Heart left ventricle (tissue), 16 donors: ENCODE measurements around the gene KCND3. TPM values are rescaled to one million over a fixed set of nuclear protein-coding genes. Genes with fewer than 3 reads are reported as not detected.

Source experiments
- ATAC-seq, 4 donors: fragments of 200-7000 bp; cut with Tn5 transposase; one replicate each; pipeline ENCODE4 v1.9.1; 2020 to 2022; ENCODE audit warnings: moderate library complexity in 4 of 4, mild to moderate bottlenecking in 3 of 4, moderate number of reproducible peaks in 1 of 4
- DNase-seq, 5 donors: peaks; one replicate each; pipeline ENCODE4 v3.0.0-alpha.2; 2020
- H3K27ac ChIP-seq, 12 donors: fragments of 200-600 bp; sonication (generic) in 4 of 12; one replicate each; pipeline versions ENCODE4 v1.5.0 to v1.8.0; 2016 to 2022; ENCODE audit warnings: mild to moderate bottlenecking in 2 of 12
- H3K27me3 ChIP-seq, 9 donors: fragments of 200-600 bp; sonication (generic) in 2 of 9; one replicate each; pipeline versions ENCODE4 v1.5.1 to v1.8.0; 2016 to 2022; ENCODE audit warnings: mild to moderate bottlenecking in 3 of 9
- H3K36me3 ChIP-seq, 9 donors: fragments of 200-600 bp; sonication (generic) in 2 of 9; one replicate each; pipeline versions ENCODE4 v1.5.0 to v1.8.0; 2018 to 2022; ENCODE audit warnings: mild to moderate bottlenecking in 2 of 9
- H3K4me1 ChIP-seq, 12 donors: fragments of 200-600 bp; sonication (generic) in 4 of 12; one replicate each; pipeline versions ENCODE4 v1.5.0 to v1.8.0; 2016 to 2022; ENCODE audit warnings: mild to moderate bottlenecking in 3 of 12
- H3K4me3 ChIP-seq, 12 donors: fragments of 200-600 bp; sonication (generic) in 4 of 12; one replicate each; pipeline versions ENCODE4 v1.5.0 to v1.8.0; 2017 to 2022; ENCODE audit warnings: mild to moderate bottlenecking in 9 of 12, moderate library complexity in 4 of 12
- H3K9me3 ChIP-seq, 12 donors: fragments of 200-600 bp; sonication (generic) in 4 of 12; one replicate each; pipeline versions ENCODE4 v1.5.0 to v1.8.0; 2016 to 2022; ENCODE audit warnings: mild to moderate bottlenecking in 1 of 12
- POLR2A ChIP-seq, 2 donors: fragments of 450-650 bp; IDR thresholded peaks; one replicate each; pipeline ENCODE4 v1.6.1; 2017; ENCODE audit warnings: antibody characterized with exemption in 2 of 2, mild to moderate bottlenecking in 2 of 2, moderate library complexity in 2 of 2
- WGBS, 4 donors: extraction: QIAGEN DNeasy Blood & Tissue Kit in 2 of 4; methylation state at CpG; one replicate each; pipeline versions ENCODE4 v1.1.5 to v1.1.7; 2013 to 2018; 5-methylcytosine and 5-hydroxymethylcytosine counted together
- intact Hi-C, 10 donors: fragments of 100-400 bp; cut with DNase I; formaldehyde crosslinking; loops; one replicate each; pipeline versions ENCODE4 v1.11.1 to v1.14.2; 2022
- polyA plus RNA-seq, 2 donors: library from polyadenylated mRNA; stranded (reverse); fragments of 200-250 nt; gene quantifications; one replicate each; pipeline ENCODE4 v1.2.3, GENCODE V29; 2013
- total RNA-seq, 9 donors: library from RNA; depleted of rRNA in 2 of 9; stranded (reverse); fragments of >200 nt in 2 of 9; fragmentation: NEBNext Ultra II Directional in 3 of 9; extraction: Animal tissue kit (Norgen Biotek cat#: 25700) in 3 of 9; gene quantifications; one replicate each; pipeline versions ENCODE4 v1.1.0 to v1.2.4, GENCODE V29; 2016 to 2023
- TF ChIP-seq, protein P1 (sequence below), 12 donors: fragments of 200-600 bp; sonication (generic) in 4 of 12; IDR thresholded peaks; one replicate each; pipeline versions ENCODE4 v1.5.0 to v1.8.0; 2018 to 2022; ENCODE audit warnings: antibody characterized with exemption in 12 of 12, mild to moderate bottlenecking in 5 of 12
- donor health status: ischemic (EF 13 %, LVEDD 7.1; RV severe dilation, severe dysfunction).
- donor health status: healthy with polysubstance abuse.
- donor health status: DM: no; HTN: yes; CAD: no.
- donor health status: DM: no; HTN: no; CAD: no.
- donor health status: ischemic (EF 25% LVEDD 6.9; RV normal size, moderate dysfunction).
- donor health status: ischemic (EF 25% LVEDD 5.7; RV mildly dilated, moderate dysfunction).
- donor health status: healthy.
- donor health status: DM: yes; HTN: yes; CAD: no.
- donor health status: ischemic (EF 35%, LVEDD 5.7; RV mildly dilated, moderate dysfunction).
- donor health status: nonischemic (EF 11% LVEDD 7.7; RV severe dilation, severe dysfunction).
- donor health status: DM: yes; HTN: yes; CAD: no.
- donor health status: PGD.
- donor health status: ischemic (EF 29% LVEDD 5.4; RV normal size, mild dysfunction).
- donor health status: nonischemic (EF 23%, LVEDD 6.1; RV moderate dilation, normal function).

The KCND3 gene
- total and polyA plus RNA-seq, 11 donors: 7.2 to 23.0 (median 15.3) TPM

DNA sequence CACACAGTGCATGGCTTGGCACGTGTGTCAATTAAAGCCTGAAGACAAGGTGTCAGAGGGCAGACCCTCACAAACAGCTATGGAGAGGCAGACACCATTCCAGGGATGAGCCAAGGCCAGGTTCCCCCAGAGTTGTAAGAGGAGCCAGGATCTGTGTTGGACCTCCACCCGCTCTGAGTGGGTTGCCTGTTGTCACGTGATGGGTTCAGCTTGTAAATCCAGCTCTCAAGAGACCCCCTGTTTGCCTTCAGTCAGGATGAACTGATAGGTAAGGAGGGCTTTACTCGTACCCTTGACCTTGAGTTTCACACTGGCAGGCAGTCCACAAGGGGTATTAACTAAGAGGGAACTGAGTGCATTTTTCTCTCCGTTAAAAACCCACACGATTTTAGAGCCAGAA is 27.7 kb upstream of the KCND3 start:
- DNase-seq (no peak), ATAC-seq (no peak)
- H3K9me3 ChIP-seq: no peaks in the 10 kb centered on the region
- no peak overlapping the region for H3K4me3 ChIP-seq
- H3K27me3 ChIP-seq: no peaks in the 10 kb centered on the region
- H3K4me1 ChIP-seq: no peaks in the 10 kb centered on the region
- no peaks in the 10 kb centered on the region for H3K36me3 ChIP-seq
- WGBS, 4 donors: 62 to 74% (median 71%) methylated on average over 6 of the region's 6 CpGs
- no peak for TF ChIP-seq POLR2A (IDR thresholded peaks at IDR 0.05)
- TF ChIP-seq, protein P1, sequence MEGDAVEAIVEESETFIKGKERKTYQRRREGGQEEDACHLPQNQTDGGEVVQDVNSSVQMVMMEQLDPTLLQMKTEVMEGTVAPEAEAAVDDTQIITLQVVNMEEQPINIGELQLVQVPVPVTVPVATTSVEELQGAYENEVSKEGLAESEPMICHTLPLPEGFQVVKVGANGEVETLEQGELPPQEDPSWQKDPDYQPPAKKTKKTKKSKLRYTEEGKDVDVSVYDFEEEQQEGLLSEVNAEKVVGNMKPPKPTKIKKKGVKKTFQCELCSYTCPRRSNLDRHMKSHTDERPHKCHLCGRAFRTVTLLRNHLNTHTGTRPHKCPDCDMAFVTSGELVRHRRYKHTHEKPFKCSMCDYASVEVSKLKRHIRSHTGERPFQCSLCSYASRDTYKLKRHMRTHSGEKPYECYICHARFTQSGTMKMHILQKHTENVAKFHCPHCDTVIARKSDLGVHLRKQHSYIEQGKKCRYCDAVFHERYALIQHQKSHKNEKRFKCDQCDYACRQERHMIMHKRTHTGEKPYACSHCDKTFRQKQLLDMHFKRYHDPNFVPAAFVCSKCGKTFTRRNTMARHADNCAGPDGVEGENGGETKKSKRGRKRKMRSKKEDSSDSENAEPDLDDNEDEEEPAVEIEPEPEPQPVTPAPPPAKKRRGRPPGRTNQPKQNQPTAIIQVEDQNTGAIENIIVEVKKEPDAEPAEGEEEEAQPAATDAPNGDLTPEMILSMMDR (IDR thresholded peaks at IDR 0.05): no peak
- intact Hi-C loops: loop anchor here in 1 of 10 donors (10.0 kb wide), 2 partner anchors 78 to 168 kb away; no protein-coding TSS in a partner anchor
- H3K27ac ChIP-seq: no peak overlapping the region

DNA sequence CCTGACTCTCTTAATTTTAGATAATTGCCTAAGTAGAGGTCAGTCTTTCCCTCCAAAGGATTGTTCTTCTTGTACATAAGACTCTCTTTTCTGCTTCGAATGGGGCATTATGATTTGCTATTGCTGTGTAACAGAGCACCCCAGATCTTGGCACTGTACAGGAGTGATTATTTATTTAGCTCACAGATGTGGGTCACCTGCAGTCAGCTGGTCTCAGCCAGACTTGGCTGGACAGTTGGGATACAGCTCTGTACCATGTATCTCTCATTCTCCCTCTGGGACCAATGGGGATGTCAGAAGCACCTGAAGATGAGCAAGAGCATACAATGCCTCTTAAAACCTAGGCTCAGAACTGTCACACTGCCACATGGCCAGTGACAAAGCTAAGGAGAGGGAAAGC is 23.4 kb upstream of the KCND3 start:
- WGBS, 4 donors: 61 to 94% (median 71%) methylated on average over 1 of the region's 1 CpG
- intact Hi-C loops: loop anchor here in 1 of 10 donors (10.0 kb wide), 2 partner anchors 82 to 172 kb away; no protein-coding TSS in a partner anchor
- Histone ChIP-seq H3K9me3 (no peaks in the 10 kb centered on the region), H3K36me3 (no peaks in the 10 kb centered on the region), H3K4me3 (no peak overlapping the region), H3K27ac (no peak overlapping the region), H3K27me3 (no peaks in the 10 kb centered on the region), H3K4me1 (peaks cover 0 to 4% (median 0%) of the 10 kb centered on the region in 12 donors)
- DNase-seq (no peak), ATAC-seq (no peak)
- TF ChIP-seq, protein P1 (IDR thresholded peaks at IDR 0.05): no peak
- TF ChIP-seq POLR2A (IDR thresholded peaks at IDR 0.05): no peak

DNA sequence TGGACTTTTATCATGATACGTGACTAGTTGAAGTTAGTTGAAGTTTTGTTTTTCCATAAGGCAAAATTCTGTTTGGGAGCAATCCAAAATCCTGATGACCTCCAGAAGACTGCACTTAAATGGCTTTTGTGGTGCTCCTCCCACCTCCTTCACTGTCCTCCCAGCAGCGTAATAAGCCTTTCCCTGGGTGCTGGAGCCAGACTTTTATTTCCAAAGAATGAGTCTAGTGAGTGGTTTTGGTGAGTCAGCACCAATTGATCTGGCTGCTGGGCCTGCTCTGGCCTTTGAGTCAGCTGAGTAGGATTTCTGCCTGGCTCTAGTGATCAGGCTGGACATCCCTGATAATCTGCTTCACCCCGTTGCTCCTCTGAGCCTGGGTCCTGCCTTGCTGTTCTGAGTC is 21.7 kb upstream of the KCND3 start:
- H3K4me3 ChIP-seq: no peak overlapping the region
- no peaks in the 10 kb centered on the region for H3K36me3 ChIP-seq
- TF ChIP-seq, protein P1 (IDR thresholded peaks at IDR 0.05): no peak
- no peak for TF ChIP-seq POLR2A (IDR thresholded peaks at IDR 0.05)
- intact Hi-C loops: loop anchor here in 1 of 10 donors (10.0 kb wide), 2 partner anchors 84 to 174 kb away; no protein-coding TSS in a partner anchor
- H3K9me3 ChIP-seq: no peaks in the 10 kb centered on the region
- WGBS, 4 donors: 56 to 81% (median 68%) methylated on average over 3 of the region's 3 CpGs
- no peak overlapping the region for H3K27ac ChIP-seq
- H3K4me1 ChIP-seq: peaks cover 0 to 4% (median 0%) of the 10 kb centered on the region in 12 donors
- DNase-seq (no peak), ATAC-seq (peak in 2 of 4 donors; percentile 62 to 74)
- no peaks in the 10 kb centered on the region for H3K27me3 ChIP-seq

DNA sequence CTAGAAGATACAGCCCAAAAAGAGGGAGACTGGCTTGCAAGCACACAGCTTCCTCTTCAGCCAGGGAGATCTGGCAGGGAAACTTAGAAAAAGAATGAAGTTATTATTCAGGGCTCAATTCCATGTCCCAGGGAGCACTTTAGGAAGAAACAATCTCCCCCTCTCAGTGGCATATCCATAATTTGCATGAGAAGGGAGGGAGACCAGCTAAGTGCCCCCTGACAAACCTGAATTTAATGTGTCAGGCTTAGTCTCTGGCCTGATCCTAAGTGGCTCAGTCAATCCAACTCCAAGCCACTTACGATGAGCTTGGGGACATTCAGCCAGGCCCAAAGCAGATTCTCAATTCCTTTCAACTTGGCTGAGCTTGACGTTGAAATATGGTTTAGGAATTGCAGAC is 17.7 kb upstream of the KCND3 start:
- WGBS, 4 donors: 66 to 79% (median 78%) methylated on average over 2 of the region's 2 CpGs
- Histone ChIP-seq H3K27me3 (no peaks in the 10 kb centered on the region), H3K36me3 (no peaks in the 10 kb centered on the region), H3K4me1 (peaks cover 0 to 4% (median 0%) of the 10 kb centered on the region in 12 donors), H3K4me3 (no peak overlapping the region), H3K9me3 (no peaks in the 10 kb centered on the region), H3K27ac (no peak overlapping the region)
- TF ChIP-seq POLR2A (IDR thresholded peaks at IDR 0.05): no peak
- TF ChIP-seq, protein P1 (IDR thresholded peaks at IDR 0.05): no peak
- no peak for DNase-seq
- intact Hi-C loops: no loop called here
- ATAC-seq: no peak
